Left lung (tissue), 10 donors: ENCODE measurements around the gene PI4KA. TPM values are rescaled to one million over a fixed set of nuclear protein-coding genes. Genes with fewer than 3 reads are reported as not detected.
"Not testable (repeated sequence)": the region's sequence is repeated elsewhere in the genome, so short reads cannot be mapped to it uniquely, and the experiment has no call there.

Source experiments
- ATAC-seq: fragments of 200-7000 bp; cut with Tn5 transposase; one replicate; pipeline ENCODE4 v1.9.1; 2020; ENCODE audit warnings: moderate library complexity
- DNase-seq, 4 donors: peaks; one replicate each; pipeline ENCODE4 v3.0.0-alpha.2; 2013 to 2020
- H3K27ac ChIP-seq, 2 donors: fragments of 200-600 bp; sonication (generic) in 1 of 2; one replicate each; pipeline versions ENCODE4 v1.5.0 to v1.8.0; 2020 to 2021
- H3K27me3 ChIP-seq, 2 donors: fragments of 200-600 bp; sonication (generic) in 1 of 2; one replicate each; pipeline versions ENCODE4 v1.5.0 to v1.8.0; 2020 to 2021
- H3K36me3 ChIP-seq, 2 donors: fragments of 200-600 bp; sonication (generic) in 1 of 2; one replicate each; pipeline versions ENCODE4 v1.5.0 to v1.8.0; 2020 to 2021
- H3K4me1 ChIP-seq, 2 donors: fragments of 200-600 bp; one replicate each; pipeline ENCODE4 v1.8.0; 2021
- H3K4me3 ChIP-seq, 2 donors: fragments of 200-600 bp; sonication (generic) in 1 of 2; one replicate each; pipeline versions ENCODE4 v1.5.0 to v1.8.0; 2020 to 2021; ENCODE audit warnings: mild to moderate bottlenecking in 1 of 2
- H3K9me3 ChIP-seq, 2 donors: fragments of 200-600 bp; sonication (generic) in 1 of 2; one replicate each; pipeline versions ENCODE4 v1.5.0 to v1.8.0; 2020 to 2021
- intact Hi-C, 2 donors: fragments of 100-400 bp; cut with DNase I; formaldehyde crosslinking; loops; one replicate each; pipeline versions ENCODE4 v1.11.2 to v1.14.2; 2022
- polyA plus RNA-seq, 6 donors: library from polyadenylated mRNA; unstranded; fragments of 120-200 nt; gene quantifications; one replicate each; pipeline ENCODE4 v1.2.1, GENCODE V29; 2013; ENCODE audit not compliant: insufficient read length in 6 of 6
- total RNA-seq, 2 donors: library from RNA; stranded (reverse); fragmentation: NEBNext Ultra II Directional; extraction: Animal tissue kit (Norgen Biotek cat#: 25700); gene quantifications; one replicate each; pipeline ENCODE4 v1.2.1, GENCODE V29; 2021
- TF ChIP-seq, protein P1 (sequence below), 2 donors: fragments of 200-600 bp; sonication (generic) in 1 of 2; IDR thresholded peaks; one replicate each; pipeline versions ENCODE4 v1.5.0 to v1.8.0; 2021; ENCODE audit warnings: antibody characterized with exemption in 2 of 2
- donor health status: DM: no; HTN: yes; CAD: no.
- donor health status: DM: no; HTN: no; CAD: no.

Gene PI4KA
- total and polyA plus RNA-seq, 8 donors = 60.5 to 108 (median 70.0) TPM

- intact Hi-C loops, H3K27ac ChIP-seq, H3K9me3 ChIP-seq, H3K4me1 ChIP-seq, H3K4me3 ChIP-seq, ATAC-seq, DNase-seq, H3K36me3 ChIP-seq: not testable (repeated sequence)
- peaks cover 21 to 42% of the 10 kb centered on the region in 2 donors for H3K27me3 ChIP-seq
Observed at GRCh38 chr22:20668226-20668625, 190.4 kb downstream of the PI4KA start.

DNA sequence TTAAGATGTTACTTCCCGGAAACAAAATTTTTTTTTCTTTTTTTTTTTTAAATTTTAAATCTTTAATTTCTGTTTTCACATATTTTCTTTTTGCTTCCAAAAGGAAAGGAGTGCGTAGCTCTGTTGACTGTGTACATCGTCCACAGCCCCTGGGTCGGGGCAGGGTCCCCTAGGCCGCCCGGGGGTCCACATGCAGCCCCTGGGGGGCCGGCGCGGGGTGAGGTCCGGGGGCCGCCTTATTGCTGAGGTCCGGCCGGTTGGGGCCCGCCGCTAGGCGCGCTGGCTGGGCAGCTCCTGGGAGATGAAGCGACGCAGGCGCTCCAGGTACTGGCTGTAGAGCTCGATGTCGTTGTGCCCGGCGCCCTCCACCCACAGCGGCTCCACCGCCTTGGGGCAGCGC, 191.1 kb downstream of the PI4KA start:
- H3K4me1 ChIP-seq, ATAC-seq, intact Hi-C loops, H3K9me3 ChIP-seq, H3K36me3 ChIP-seq, H3K4me3 ChIP-seq, DNase-seq, H3K27ac ChIP-seq: not testable (repeated sequence)
- peaks cover 19 to 36% of the 10 kb centered on the region in 2 donors for H3K27me3 ChIP-seq

DNA sequence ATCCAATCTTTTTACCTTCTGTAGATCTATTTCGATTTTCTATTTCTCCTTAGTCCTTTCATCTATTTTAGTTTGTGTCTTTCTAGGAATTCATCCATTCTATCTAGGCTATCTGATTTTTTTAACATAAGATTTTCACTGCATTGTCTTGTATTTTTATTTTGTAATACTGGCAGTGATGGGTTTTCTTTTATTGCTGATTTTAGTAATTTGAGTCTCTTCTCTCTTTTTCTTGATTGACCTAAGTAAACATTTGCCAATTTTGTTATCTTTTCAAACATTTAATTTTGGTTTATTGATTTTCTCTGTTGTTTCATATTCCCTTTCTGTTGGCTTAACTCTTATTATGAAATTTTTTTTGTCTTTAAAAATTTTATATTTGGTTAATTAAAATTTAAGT, 192.1 kb downstream of the PI4KA start:
- Histone ChIP-seq H3K27ac (no peak overlapping the region), H3K36me3 (no peaks in the 10 kb centered on the region), H3K4me3 (no peak overlapping the region), H3K27me3 (peaks cover 10 to 29% of the 10 kb centered on the region in 2 donors), H3K4me1 (no peaks in the 10 kb centered on the region), H3K9me3 (no peaks in the 10 kb centered on the region)
- ATAC-seq = no peak
- intact Hi-C loops = no loop called here
- TF ChIP-seq, protein P1, sequence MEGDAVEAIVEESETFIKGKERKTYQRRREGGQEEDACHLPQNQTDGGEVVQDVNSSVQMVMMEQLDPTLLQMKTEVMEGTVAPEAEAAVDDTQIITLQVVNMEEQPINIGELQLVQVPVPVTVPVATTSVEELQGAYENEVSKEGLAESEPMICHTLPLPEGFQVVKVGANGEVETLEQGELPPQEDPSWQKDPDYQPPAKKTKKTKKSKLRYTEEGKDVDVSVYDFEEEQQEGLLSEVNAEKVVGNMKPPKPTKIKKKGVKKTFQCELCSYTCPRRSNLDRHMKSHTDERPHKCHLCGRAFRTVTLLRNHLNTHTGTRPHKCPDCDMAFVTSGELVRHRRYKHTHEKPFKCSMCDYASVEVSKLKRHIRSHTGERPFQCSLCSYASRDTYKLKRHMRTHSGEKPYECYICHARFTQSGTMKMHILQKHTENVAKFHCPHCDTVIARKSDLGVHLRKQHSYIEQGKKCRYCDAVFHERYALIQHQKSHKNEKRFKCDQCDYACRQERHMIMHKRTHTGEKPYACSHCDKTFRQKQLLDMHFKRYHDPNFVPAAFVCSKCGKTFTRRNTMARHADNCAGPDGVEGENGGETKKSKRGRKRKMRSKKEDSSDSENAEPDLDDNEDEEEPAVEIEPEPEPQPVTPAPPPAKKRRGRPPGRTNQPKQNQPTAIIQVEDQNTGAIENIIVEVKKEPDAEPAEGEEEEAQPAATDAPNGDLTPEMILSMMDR (IDR thresholded peaks at IDR 0.05) = no peak
- no peak for DNase-seq

GRCh38 chr22:20664594-20664959, 194.0 kb downstream of the PI4KA start:
- ATAC-seq (no peak), DNase-seq (no peak)
- H3K4me3 ChIP-seq = no peak overlapping the region
- H3K9me3 ChIP-seq = no peaks in the 10 kb centered on the region
- no peak overlapping the region for H3K27ac ChIP-seq
- H3K27me3 ChIP-seq = peaks cover 0 to 14% of the 10 kb centered on the region in 2 donors
- H3K4me1 ChIP-seq = no peaks in the 10 kb centered on the region
- TF ChIP-seq, protein P1 (IDR thresholded peaks at IDR 0.05) = no peak
- H3K36me3 ChIP-seq = no peaks in the 10 kb centered on the region
- intact Hi-C loops = no loop called here

DNA sequence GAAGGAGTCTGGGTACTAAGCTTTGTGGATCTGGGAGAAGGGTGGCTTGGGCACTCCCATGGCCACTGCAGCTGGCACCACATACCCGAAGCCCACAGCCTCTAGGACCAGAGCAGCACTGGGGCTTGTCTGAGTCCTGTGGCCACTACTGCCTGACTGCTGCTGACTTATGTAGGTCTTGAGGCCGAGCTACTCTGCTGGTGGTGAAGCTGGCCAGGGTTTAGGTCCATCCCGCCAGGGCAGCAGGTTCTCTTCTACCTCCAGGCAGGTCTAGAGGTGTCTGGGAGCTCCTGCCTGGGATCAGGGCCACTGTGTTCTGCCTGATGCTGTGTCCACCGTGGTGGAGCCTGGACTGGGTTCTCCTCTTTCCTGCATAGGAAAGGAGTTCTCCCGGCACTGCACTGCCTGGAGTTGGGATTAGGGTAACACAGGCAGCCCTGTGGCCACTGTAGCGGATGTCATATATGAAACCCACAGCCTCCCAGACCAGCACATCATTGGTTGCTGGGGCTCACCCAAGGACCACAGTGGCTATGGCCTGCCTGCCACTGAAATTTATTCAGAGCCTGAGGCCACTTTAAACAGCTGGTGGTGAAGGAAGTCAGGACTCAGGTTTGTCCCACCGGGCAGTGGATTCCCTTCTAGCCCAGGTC, 194.5 kb downstream of the PI4KA start:
- intact Hi-C loops = no loop called here
- ATAC-seq (no peak), DNase-seq (no peak)
- Histone ChIP-seq H3K9me3 (no peaks in the 10 kb centered on the region), H3K27me3 (peaks cover 0 to 12% of the 10 kb centered on the region in 2 donors), H3K36me3 (no peaks in the 10 kb centered on the region), H3K4me1 (no peaks in the 10 kb centered on the region), H3K27ac (no peak overlapping the region), H3K4me3 (no peak overlapping the region)
- TF ChIP-seq, protein P1 (IDR thresholded peaks at IDR 0.05) = no peak

DNA sequence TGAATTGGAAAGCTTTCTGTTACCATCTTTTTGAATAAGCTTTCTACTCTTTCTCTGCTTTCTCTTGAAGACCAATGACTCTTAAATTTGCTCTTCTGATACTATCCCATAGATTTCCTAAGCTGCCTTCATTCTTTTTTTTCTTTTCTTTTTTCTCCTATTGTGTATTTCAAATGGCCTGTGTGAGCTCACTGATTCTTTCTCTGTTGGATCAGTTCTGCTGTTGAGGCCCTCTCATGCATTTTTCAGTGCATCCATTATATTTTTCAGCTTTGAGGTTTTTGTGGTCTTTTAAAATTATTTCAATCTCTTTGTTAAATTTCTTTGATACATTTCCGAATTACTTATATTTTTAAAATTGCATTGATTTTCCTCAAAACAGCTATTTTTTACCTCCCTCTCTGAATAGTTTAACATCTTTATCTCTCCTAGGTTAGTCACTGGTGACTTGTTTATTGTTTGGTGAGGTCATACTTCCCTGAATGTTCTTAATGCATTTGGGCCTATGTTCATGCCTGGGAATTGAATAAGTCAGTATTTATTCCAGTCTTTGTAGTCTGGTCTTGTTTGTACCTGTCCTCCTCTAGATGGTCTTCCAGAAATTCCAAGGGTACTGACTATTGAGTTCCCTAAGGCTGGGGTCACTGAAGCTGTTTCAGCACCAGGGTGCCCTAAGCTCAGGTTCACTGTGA, 195.3 kb downstream of the PI4KA start:
- no peak for DNase-seq
- no peak for ATAC-seq
- Histone ChIP-seq H3K4me3 (no peak overlapping the region), H3K27ac (no peak overlapping the region), H3K4me1 (no peaks in the 10 kb centered on the region), H3K27me3 (peaks cover 0 to 10% of the 10 kb centered on the region in 2 donors), H3K9me3 (no peaks in the 10 kb centered on the region), H3K36me3 (no peaks in the 10 kb centered on the region)
- TF ChIP-seq, protein P1 (IDR thresholded peaks at IDR 0.05) = no peak
- intact Hi-C loops = no loop called here

DNA sequence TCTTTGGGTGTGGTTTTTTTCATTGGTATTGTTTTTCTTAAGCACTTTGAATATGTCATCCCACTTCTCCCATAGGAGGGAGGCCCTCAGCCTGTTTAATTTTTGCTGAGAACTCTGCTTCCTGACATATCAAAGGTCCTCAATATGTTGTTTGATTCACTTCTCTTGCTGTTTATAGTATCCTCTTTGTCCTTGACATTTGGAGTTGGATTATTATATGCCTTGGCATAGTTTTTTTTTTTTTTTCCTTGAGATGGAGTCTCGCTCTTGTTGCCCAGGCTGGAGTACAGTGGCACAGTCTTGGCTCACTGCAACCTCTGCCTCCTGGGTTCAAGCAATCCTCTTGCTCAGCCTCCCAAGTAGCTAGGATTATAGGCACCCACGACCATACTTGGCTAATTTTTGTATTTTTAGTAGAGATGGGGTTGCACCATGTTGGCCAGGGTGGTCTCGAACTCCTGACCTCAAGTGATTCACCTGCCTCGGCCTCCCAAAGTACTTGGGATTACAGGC, 196.0 kb downstream of the PI4KA start:
- H3K4me3 ChIP-seq, intact Hi-C loops, H3K4me1 ChIP-seq, H3K27me3 ChIP-seq, H3K9me3 ChIP-seq, ATAC-seq, DNase-seq, H3K36me3 ChIP-seq, H3K27ac ChIP-seq: not testable (repeated sequence)
